GM19043 (cell line): ENCODE data around the gene SPATA16.
"Not testable (repeated sequence)": the region's sequence is repeated elsewhere in the genome, so short reads cannot be mapped to it uniquely, and the experiment has no call there.

ENCODE experiments used
- ATAC-seq: cut with Tn5 transposase; IDR thresholded peaks from one replicate; pipeline ENCODE4 v1.9.1; 2021; ENCODE audit warnings: low read depth; ENCODE audit not compliant: unreplicated experiment

The SPATA16 gene

DNA sequence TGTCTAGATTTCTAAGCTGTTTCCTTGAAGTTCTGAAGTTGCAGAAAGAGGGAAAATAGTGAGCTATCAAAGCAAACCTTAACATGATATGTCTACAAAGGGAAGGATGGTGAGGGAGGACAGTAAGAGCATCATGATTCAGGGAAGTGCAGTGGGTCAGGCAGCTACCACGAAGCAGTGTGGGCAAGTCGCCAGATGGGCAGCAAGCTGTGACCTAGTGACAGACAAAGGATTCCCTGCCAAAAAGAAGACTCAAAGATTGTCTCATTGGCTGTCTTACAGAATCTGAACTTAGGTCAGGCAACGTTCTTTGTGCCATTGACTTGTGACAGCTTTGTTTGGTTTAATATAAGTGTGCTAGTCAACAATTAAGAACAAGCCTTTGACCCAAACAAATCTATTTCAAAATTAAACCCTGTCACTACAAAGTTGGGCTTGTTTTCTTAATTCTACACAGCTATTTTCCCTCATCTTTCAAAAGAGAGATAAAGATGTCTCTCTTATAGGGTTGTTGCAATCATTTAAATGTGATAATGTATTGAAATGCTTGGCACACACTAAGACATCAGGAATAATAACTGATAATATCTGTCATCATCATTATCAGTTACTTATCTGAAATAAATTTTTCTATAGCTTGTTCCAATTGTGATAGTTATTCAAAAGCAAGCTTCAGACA is 237.3 kb downstream of the SPATA16 start:
- ATAC-seq, result no peak

- ATAC-seq, result no peak
Measured at GRCh38 chr3:172892158-172892557, 248.9 kb downstream of the SPATA16 start.

- ATAC-seq, result no peak
Measured at GRCh38 chr3:172885704-172886103, 255.3 kb downstream of the SPATA16 start.

- ATAC-seq, result no peak
Measured at GRCh38 chr3:172882563-172882962, 258.5 kb downstream of the SPATA16 start.

DNA sequence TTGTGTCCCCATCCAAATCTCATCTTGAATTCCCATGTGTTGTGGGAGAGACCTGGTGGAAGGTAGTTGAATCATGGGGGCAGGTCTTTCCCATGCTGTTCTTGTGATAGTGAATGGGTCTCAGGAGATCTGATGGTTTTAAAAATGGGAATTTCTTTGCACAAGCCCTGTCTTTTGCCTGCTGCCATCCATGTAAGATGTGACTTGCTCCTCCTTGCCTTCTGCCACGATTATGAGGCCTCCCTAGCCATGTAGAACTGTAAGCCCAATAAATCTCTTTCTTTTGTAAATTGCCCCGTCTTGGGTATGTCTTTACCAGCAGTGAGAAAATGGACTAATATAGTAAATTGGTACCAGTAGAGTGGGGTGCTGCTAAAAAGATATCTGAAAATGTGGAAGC is 261.7 kb downstream of the SPATA16 start:
- ATAC-seq, result not testable (repeated sequence)

DNA sequence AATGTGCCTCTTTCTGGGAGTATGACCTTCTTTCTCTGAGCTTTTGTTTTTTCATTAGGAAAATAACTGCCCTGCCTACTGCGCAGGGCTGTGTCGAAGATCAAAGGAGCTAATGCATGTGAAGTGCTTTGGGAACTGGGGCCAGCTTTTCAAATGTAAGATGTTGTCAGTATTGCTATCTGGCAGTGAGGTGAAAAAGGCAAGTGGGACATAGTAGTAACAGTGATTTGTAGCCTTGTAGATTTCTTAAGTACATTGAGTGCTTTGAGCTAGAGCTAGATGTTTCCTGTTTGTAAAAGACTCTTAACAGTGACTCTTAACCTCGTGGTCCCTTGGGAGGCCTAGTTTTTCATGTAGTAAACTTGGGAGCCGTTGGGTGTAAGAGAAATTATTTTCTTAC is 264.0 kb downstream of the SPATA16 start:
- ATAC-seq, result no peak

DNA sequence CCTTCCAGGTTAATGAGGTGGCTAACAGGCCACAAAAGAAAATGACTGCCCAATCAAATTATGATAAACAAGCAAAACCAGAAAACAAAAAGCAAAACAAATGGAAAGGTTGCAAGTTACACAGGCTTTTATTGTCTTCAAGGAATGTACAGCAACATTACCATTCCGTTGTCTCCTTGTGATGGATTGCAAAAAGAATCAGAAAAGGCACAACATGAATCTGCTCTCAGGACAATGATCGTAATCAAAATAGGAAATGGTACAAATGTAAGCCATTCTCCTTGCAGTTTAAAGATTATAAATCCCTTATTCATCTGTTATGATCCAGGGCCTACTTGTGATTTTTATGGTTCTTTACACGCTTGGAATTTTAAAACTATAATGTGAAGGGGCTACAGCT is 264.7 kb downstream of the SPATA16 start:
- no peak for ATAC-seq

- ATAC-seq, result no peak
Measured at GRCh38 chr3:172875039-172875438, 266.0 kb downstream of the SPATA16 start.

GRCh38 chr3:172869784-172870518 is 271.1 kb downstream of the SPATA16 start:
- ATAC-seq, result no peak

DNA sequence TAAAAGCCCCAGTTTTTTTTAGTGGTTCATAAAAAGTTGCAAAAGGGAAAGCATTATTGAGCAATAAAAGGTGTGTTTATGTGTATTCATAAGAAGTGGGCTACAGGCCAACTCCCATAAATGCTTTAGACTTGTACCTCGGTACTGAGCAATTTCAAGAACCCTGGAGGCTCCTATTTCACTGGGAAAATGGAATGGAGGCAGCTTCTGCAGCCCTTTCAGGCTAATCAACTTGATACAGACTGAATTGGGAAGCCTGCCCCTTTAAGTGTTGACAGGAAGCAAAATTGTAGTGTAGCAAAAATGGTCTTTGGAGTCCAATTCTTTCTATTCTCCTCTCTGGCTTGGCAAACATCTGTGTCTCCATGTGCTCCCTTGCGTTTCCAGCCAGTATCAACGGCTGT is 271.7 kb downstream of the SPATA16 start:
- no peak for ATAC-seq

- no peak for ATAC-seq
Measured at GRCh38 chr3:172868582-172869200, 272.3 kb downstream of the SPATA16 start.

- ATAC-seq, result not testable (repeated sequence)
Measured at GRCh38 chr3:172866726-172867350, 274.2 kb downstream of the SPATA16 start.

DNA sequence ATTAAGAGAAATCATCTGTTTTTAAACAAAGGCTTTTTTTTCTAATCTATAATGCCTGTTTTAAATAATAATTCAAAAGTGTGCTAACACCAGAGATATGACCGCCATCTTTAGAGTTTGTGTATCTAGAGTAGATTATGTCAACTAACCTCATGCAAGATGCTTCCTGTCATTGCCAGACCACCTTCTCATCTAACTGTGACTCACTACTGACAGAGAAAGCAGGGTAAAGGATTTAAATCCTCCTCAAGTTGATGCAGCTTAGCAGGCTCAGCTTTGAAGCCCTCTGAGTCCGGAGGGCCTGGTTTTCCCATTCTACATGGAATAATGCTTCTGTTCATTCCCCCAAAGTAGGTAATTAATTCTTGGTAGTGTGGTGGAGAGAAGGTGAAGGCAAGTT is 282.0 kb downstream of the SPATA16 start:
- no peak for ATAC-seq

DNA sequence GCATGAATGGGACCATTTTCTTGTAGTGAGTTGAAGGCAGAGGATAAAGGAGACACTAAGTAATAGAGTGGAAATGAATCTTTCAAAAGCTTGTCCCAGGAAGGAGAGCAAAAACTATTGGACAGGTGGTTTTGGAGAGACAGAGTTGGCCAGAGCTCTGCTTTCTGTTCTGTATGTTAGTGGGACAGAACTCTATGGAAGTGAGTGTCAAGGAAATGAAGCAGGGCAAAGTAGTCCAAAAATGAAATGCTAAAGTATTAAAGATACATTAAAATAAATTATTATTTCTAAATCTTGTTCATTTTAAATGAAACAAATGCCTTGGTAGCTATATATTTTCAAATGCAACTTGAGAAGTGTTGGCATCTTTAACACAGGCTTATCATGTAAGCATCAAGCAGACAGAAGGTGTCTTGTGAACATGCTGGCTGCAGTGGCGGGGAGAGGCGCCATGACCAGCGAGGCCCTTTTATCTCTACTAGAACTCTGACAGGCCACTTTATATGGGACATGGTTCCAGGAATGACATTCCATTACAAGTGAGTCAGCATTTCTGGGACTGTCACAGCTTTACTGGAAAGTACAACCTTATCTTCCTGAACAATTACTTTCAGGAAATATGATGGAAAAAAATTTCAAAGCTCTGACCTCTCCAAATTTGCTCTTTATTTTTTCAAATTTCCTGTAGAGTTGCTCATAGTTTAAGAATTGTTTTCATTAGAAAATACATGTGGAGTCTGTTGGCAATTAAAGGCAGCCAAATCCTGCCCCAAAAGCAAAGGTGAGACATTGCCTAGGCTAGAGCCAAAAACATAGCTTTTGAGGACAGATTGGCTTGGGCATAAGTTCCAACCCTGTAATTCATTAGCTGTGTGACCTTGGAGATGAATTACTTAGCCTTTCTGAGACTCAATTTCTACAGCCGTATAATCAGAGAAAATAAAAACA is 284.0 kb downstream of the SPATA16 start:
- ATAC-seq, result no peak

GRCh38 chr3:172855037-172855436 is 286.0 kb downstream of the SPATA16 start:
- no peak for ATAC-seq

DNA sequence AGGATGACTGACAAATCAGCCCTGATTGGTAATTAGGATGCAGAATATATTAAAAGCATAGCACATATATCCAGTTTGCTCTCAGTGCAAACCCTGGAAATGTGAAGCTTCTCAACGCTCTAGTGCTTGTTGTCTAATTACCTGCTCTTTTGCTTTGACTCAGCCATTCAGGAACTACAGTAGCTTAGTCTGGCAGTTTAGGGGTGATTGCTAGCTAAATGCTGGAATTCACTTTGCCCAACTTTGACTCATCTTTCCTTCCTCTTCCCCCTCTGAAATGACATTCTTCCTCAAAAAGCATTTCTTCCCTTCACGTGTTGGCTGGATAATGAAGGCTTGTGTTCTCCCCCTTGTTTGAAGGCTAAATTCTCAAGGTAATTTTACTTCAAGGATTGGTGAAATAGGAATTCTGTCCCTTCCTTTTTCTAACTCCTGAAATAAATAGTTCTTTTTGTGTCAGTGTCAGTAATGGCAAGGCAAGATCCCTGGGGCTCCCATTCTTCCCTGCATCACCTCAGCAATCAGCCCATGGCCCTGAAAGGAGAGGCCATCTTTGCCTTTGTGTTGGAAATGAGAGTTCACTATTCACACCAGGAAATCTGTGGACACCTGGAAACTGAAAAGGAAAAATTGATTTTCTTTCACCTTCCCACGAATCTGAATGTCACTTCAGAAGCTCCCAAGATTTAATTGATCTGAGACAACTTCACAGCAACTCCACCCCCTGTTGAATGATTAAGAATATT is 286.9 kb downstream of the SPATA16 start:
- no peak for ATAC-seq

GRCh38 chr3:172853005-172853404 is 288.0 kb downstream of the SPATA16 start:
- ATAC-seq, result no peak

- ATAC-seq, result no peak
Measured at GRCh38 chr3:172848910-172849309, 292.1 kb downstream of the SPATA16 start.

DNA sequence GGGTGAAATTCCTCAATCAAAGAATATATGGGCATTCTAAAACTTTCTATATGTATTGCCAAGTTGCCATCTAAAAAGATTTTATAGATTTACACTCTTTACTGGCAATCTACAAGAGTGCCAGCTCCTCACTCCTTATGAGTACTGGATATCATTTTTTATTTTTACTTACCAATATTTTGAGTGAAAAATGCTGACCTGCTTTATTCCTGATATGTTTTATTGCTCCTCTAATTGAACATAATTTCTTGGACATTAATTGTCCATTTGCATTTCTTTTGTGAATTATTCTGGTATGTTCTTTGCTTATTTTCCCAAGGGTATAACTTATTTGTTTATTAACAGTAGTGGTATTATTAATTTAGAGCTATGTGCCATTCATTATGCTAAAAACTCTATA is 293.7 kb downstream of the SPATA16 start:
- no peak for ATAC-seq

- no peak for ATAC-seq
Measured at GRCh38 chr3:172846706-172847105, 294.3 kb downstream of the SPATA16 start.
